GM13977 (cell line): ENCODE results near the gene CXCR4.

ENCODE experiments used
- DNase-seq: peaks from one replicate; pipeline ENCODE4 v3.0.0; 2012; ENCODE audit warnings: low spot score
- in situ Hi-C: fragments of 300-500 bp; cut with MboI; formaldehyde crosslinking; loops from one replicate; pipeline ENCODE4 v1.12.0; 2022; ENCODE audit warnings: low sequenced_read_pairs, low pct_unique_long_range_greater_than_20kb, mixed read lengths, inconsistent platforms; ENCODE audit not compliant: unreplicated experiment
- TF ChIP-seq, protein P1 (sequence below): IDR thresholded peaks from 2 replicates; pipeline ENCODE4 v1.5.1; 2012; ENCODE audit warnings: mild to moderate bottlenecking, control low read depth; ENCODE audit not compliant: insufficient read depth; ENCODE audit errors: extremely low read depth, missing control alignments

The CXCR4 gene

DNA sequence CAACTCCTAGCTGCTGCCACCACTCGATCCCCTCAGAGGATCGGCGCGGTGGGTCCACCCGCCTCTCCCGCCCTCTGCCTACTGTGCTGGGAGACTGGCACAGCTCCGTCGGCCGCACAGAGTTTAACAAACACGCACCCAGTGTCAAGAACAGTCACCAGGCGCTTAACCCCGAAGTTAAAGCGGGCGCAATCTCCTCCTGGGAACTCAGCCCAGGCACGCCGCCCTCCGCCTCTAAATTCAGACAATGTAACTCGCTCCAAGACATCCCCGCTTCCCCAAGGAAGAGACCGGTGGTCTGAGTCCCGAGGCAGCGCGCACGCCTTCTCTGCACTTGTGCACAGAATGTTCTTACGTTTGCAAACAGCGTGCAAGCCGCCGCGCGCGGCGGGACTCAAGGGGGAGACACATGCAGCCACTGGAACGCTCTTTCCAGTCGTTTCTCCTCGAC, 533 bp downstream of the CXCR4 start:
- in situ Hi-C loops, result loop anchor here (25.0 kb wide), 1 partner anchor 205 kb away; no protein-coding TSS in a partner anchor
- peak; percentile 42 for DNase-seq
- TF ChIP-seq, protein P1, sequence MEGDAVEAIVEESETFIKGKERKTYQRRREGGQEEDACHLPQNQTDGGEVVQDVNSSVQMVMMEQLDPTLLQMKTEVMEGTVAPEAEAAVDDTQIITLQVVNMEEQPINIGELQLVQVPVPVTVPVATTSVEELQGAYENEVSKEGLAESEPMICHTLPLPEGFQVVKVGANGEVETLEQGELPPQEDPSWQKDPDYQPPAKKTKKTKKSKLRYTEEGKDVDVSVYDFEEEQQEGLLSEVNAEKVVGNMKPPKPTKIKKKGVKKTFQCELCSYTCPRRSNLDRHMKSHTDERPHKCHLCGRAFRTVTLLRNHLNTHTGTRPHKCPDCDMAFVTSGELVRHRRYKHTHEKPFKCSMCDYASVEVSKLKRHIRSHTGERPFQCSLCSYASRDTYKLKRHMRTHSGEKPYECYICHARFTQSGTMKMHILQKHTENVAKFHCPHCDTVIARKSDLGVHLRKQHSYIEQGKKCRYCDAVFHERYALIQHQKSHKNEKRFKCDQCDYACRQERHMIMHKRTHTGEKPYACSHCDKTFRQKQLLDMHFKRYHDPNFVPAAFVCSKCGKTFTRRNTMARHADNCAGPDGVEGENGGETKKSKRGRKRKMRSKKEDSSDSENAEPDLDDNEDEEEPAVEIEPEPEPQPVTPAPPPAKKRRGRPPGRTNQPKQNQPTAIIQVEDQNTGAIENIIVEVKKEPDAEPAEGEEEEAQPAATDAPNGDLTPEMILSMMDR, result no peak

DNA sequence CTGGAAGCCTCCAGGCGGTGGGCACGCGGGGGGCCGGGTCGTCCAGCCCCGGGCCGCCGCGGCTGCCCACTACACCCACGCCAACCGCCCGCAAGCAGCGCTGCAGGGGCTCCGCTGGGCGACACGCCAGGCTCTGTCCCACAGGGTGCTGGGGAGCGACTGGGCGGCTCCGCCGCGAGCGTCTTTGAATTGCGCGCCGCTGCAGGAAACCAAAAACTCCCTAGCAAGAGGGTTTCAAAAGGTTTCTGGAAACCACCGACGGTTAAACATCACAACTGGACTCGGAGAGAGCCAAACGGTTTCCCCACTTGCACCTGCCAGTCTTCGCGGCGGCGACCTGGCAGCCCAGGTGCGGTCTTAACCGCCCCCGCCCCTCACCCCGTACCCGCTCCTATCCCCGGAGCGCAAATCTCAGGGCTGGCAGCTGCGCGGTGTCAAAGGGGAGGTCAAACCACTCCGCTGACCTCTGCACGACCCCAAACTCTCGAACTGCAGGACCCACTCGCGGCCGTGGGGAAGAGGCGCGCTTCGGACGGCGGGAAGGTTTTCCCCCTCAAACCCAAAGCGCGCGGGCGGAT, 1.0 kb downstream of the CXCR4 start:
- TF ChIP-seq, protein P1, result no peak
- in situ Hi-C loops, result loop anchor here (25.0 kb wide), 1 partner anchor 205 kb away; no protein-coding TSS in a partner anchor
- DNase-seq, result peak; percentile 85

DNA sequence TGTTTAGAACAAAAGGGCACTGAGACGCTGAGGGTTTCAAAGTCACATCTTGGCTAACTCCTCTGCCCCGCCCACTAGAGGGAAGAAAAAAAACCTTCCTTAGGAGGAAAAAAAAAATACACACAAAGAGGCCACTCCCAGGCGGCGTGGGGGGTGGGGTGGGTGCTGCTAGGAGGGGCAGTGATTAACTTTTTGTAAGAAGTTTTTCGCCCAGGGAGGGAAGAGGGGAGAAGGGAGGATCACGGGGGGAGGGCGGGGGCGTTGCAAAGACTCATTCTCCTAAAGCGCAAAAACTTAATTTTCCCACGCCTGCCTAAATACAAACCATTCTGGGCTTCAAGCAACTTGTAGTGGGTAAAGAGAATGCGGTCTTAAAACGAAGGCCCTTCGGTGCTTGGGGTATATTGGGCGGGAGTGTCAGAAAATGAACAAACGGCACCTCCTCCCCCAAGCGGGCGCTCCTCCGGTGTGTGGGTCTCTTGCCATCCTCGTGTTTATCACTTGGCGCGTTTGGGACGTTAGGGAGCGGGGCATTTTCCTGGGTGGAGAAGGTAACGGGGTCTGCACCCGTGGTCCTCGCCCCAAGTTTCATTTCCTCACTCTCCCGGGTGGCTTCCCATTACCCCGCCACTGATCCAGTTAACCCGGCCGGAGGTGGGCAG, 1.7 kb downstream of the CXCR4 start:
- DNase-seq, result peak; percentile 47
- in situ Hi-C loops, result loop anchor here (25.0 kb wide), 1 partner anchor 204 kb away; no protein-coding TSS in a partner anchor
- TF ChIP-seq, protein P1, result no peak

DNA sequence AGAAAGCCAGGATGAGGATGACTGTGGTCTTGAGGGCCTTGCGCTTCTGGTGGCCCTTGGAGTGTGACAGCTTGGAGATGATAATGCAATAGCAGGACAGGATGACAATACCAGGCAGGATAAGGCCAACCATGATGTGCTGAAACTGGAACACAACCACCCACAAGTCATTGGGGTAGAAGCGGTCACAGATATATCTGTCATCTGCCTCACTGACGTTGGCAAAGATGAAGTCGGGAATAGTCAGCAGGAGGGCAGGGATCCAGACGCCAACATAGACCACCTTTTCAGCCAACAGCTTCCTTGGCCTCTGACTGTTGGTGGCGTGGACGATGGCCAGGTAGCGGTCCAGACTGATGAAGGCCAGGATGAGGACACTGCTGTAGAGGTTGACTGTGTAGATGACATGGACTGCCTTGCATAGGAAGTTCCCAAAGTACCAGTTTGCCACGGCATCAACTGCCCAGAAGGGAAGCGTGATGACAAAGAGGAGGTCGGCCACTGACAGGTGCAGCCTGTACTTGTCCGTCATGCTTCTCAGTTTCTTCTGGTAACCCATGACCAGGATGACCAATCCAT, 2.7 kb downstream of the CXCR4 start:
- TF ChIP-seq, protein P1, result no peak
- DNase-seq, result no peak
- in situ Hi-C loops, result loop anchor here (25.0 kb wide), 1 partner anchor 203 kb away; no protein-coding TSS in a partner anchor

DNA sequence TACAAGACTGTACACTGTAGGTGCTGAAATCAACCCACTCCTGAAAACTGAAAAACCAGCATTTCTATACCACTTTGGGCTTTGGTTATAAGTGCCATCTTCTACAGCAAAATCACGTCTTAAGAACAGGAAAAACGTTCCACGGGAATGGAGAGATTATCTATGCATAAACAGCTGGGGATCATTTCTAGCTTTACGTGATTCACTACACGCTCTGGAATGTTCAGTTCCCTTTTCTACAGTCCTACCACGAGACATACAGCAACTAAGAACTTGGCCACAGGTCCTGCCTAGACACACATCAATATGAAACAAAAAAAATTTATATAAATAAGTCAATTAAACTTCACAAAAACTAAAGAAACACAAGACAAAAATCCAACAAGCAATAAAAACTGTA, 3.6 kb downstream of the CXCR4 start:
- in situ Hi-C loops, result loop anchor here (25.0 kb wide), 1 partner anchor 202 kb away; no protein-coding TSS in a partner anchor
- TF ChIP-seq, protein P1, result no peak
- DNase-seq, result no peak

DNA sequence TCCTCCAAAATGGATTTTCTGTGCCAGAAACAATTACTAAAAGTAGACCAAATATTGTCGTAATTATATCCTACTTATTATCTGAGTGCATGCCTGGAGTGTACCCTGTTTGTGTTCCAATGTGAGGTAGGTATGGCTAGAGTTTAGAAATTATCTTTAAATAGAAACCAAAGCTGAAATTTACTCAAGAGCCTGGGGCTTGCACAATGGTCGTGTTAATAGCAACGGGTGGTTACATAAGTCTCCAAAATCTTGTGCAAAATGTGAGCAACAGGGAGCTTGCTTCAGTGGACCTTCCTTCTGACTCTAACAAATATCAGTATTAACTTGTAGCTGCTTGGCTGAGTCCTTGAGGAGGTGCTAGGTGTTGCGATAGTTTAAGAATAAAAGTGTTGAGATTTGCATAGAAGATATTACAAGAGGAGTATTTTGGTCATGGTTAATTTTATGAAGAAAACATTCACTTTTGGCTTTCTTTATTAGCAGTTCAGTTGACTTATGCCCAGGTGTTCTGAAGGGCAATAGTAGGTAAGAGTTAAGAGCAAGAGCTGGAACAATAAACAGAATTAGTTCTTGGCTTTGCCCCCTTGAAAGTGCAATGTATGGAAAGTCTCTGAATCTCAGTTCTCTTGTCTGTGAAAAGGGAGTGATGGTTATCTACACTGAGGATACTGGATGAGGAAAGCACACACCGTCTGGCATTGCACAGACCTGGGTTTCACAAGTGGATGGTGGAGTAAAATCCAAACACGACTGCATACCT, 4.6 kb downstream of the CXCR4 start:
- in situ Hi-C loops, result loop anchor here (25.0 kb wide), 1 partner anchor 201 kb away; no protein-coding TSS in a partner anchor
- TF ChIP-seq, protein P1, result no peak
- no peak for DNase-seq
